ENCODE results near the gene SPTBN5. TPM values are rescaled to one million over a fixed set of nuclear protein-coding genes. Genes with fewer than 3 reads are reported as not detected.

Gene SPTBN5
- total and polyA plus RNA-seq, 10 of the 15 experiments (the other 5 are each of a cell fraction or from before 2014, with no cell fraction given) = under 0.01 to 0.18 (median 0.04) TPM; not detected in 4

GRCh38 chr15:41849204-41849603, 44.6 kb downstream of the SPTBN5 start:
- no TSS peak for BruUV-seq (replicated peaks)
- RAD21 ChIA-PET (ENCODE audit: unreplicated experiment) = no interaction called here
- 37% methylated on average over 6 of the region's 6 CpGs for WGBS (ENCODE audit: insufficient coverage, insufficient replicate concordance, low lambda C conversion rate, missing lambda C conversion rate)
- Histone ChIP-seq H4K20me1 (ENCODE audit: control insufficient read depth, insufficient read depth) (no peaks in the 10 kb centered on the region; the same call in 1 of the 2 replicates), H3K4me1 (ENCODE audit: control insufficient read depth, insufficient read depth, low read length) (no peaks in the 10 kb centered on the region), H3K27ac (ENCODE audit: control insufficient read depth, insufficient read depth) (no peak overlapping the region), H3K79me2 (ENCODE audit: control insufficient read depth, insufficient read depth, low read length) (no peaks in the 10 kb centered on the region), H3K9me3 (replicated peaks; ENCODE audit: control insufficient read depth, insufficient read depth, low read length) (no peaks in the 10 kb centered on the region), H3K36me3 (ENCODE audit: control insufficient read depth in 2 of 2, insufficient read depth in 2 of 2, low read length in 1 of 2) (no peaks in the 10 kb centered on the region; a peak in 1 of 4 replicates), H3K27me3 (replicated peaks in 1 of 2; ENCODE audit: control insufficient read depth in 2 of 2, insufficient read depth in 2 of 2, low read length in 1 of 2) (no peaks in the 10 kb centered on the region), H3K4me3 (no peak overlapping the region), H2AFZ (ENCODE audit: control insufficient read depth, low read depth, low read length) (no peak overlapping the region), H3K4me2 (ENCODE audit: control insufficient read depth, insufficient read depth) (no peak overlapping the region), H3K9ac (ENCODE audit: control insufficient read depth, insufficient read depth, low read length) (no peak overlapping the region)
- no peak for TF ChIP-seq TCF12 (IDR thresholded peaks at IDR 0.05; ENCODE audit: low read depth, low read length)
- DNase-seq (ENCODE audit: low read depth, low spot score) (no peak), ATAC-seq (no peak), FAIRE-seq (no peak)
- in situ Hi-C loops (cut with MboI) = no loop called here
- SMC1A ChIA-PET (ENCODE audit: uncharacterized antibody, unreplicated experiment) = no interaction called here
- CTCF ChIA-PET = interaction anchor here (1.1 kb wide), 1 partner anchor 76 kb away, joined by 3 read pairs; no protein-coding TSS in a partner anchor
- intact Hi-C loops (cut with micrococcal nuclease; ENCODE audit: unreplicated experiment) = no loop called here
- POLR2A ChIA-PET = no interaction called here

- DNase-seq (ENCODE audit: low read depth, low spot score) = no peak
- ATAC-seq = no peak
- Histone ChIP-seq H2AFZ (ENCODE audit: control insufficient read depth, low read depth, low read length) (no peak overlapping the region), H3K27me3 (replicated peaks in 1 of 2; ENCODE audit: control insufficient read depth in 2 of 2, insufficient read depth in 2 of 2, low read length in 1 of 2) (no peaks in the 10 kb centered on the region), H3K9ac (ENCODE audit: control insufficient read depth, insufficient read depth, low read length) (no peak overlapping the region), H3K4me2 (ENCODE audit: control insufficient read depth, insufficient read depth) (no peak overlapping the region), H3K4me1 (ENCODE audit: control insufficient read depth, insufficient read depth, low read length) (no peaks in the 10 kb centered on the region), H3K79me2 (ENCODE audit: control insufficient read depth, insufficient read depth, low read length) (no peaks in the 10 kb centered on the region), H4K20me1 (ENCODE audit: control insufficient read depth, insufficient read depth) (no peaks in the 10 kb centered on the region; the same call in 1 of the 2 replicates), H3K4me3 (no peak overlapping the region), H3K36me3 (ENCODE audit: control insufficient read depth in 2 of 2, insufficient read depth in 2 of 2, low read length in 1 of 2) (no peaks in the 10 kb centered on the region; a peak in 1 of 4 replicates), H3K9me3 (replicated peaks; ENCODE audit: control insufficient read depth, insufficient read depth, low read length) (no peaks in the 10 kb centered on the region), H3K27ac (ENCODE audit: control insufficient read depth, insufficient read depth) (no peak overlapping the region)
- ChIA-PET POLR2A (no interaction called here), CTCF (no interaction called here), RAD21 (ENCODE audit: unreplicated experiment) (no interaction called here), SMC1A (ENCODE audit: uncharacterized antibody, unreplicated experiment) (no interaction called here)
- 53% methylated on average over 10 of the region's 10 CpGs for WGBS (ENCODE audit: insufficient coverage, insufficient replicate concordance, low lambda C conversion rate, missing lambda C conversion rate)
- no peak for FAIRE-seq
- no TSS peak for BruUV-seq (replicated peaks)
- intact Hi-C loops (cut with micrococcal nuclease; ENCODE audit: unreplicated experiment) (no loop called here), in situ Hi-C loops (cut with MboI) (no loop called here)
- no peak for TF ChIP-seq CBX5 (IDR thresholded peaks at IDR 0.05; ENCODE audit: low read depth)
- peak; percentile 28 for TF ChIP-seq PBX3 (IDR thresholded peaks at IDR 0.05; ENCODE audit: insufficient replicate concordance, low read depth, low read length)
Measured at GRCh38 chr15:41848631-41849030, 45.2 kb downstream of the SPTBN5 start.

Data from GM12878 (cell line).